ENCODE data around the gene SDS. TPM values are rescaled to one million over a fixed set of nuclear protein-coding genes. Genes with fewer than 3 reads are reported as not detected.

Gene SDS
- total and polyA plus RNA-seq, 9 donors = 0.20 to 12.8 (median 1.0) TPM; not detected in 2

DNA sequence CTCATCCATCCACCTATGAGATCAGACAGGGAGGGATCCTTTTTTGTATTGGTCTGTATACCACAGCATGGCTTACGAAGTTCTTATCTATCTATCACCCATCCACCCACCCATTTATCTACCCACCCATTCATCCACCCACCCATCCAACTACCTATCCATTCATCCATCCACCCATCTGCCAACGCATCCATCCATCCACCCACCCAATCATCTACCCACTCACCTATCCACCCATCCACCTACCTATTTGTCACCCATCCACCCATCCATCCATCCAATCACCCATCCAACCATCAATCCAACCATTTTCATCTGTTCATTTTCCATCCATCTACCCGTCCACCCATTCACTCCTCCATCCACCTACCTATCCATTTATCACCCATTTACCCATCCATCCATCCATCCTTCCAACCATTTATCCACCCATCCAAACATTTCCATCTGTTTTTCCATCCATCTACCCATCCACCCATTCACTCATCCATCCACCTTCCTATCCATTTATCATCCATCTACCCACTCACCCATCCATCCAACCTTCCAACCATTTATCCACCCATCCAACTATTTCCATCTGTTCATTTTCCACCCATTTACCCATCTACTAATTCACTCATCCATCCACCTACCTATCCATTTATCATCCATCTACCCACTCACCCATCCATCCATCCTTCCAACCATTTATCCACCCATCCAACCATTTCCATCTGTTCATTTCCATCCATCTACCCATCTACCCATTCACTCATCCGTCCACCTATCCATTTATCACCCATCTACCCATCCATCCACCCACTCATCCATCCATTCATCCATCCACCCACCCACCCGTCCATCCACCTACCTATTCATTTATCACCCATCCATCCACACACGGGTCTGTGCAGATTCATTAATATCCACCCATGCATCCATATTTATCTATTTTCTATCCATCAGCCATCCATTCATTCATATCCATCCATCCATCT is 13.3 kb downstream of the SDS start:
- WGBS, 3 donors = 81 to 92% (median 89%) methylated on average over 6 of the region's 6 CpGs

DNA sequence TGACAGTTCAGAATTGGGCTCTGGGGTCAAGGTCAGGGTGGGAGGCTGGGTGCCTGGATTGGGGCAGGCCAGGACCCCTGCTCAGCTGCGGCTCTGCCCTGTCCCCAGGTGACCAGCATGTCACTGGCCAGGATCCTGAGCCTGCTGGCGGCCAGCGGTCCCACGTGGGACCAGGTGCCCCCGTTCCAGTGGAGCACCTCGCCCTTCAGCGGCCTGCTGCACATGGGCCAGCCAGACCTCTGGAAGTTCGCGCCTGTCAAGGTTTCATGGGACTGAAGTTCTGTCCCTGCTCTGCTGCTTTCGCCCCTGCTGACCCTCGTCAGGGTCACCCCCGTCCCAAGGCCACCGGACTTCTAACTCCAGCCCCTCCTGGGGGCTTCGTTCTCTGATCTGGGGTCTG is 15.3 kb downstream of the SDS start:
- no peaks in the 10 kb centered on the region for H3K27me3 ChIP-seq
- intact Hi-C loops (cut with DNase I) = no loop called here
- 85 to 91% (median 88%) methylated on average over 14 of the region's 14 CpGs for WGBS, 3 donors
- DNase-seq = no peak
- no peaks in the 10 kb centered on the region for H3K9me3 ChIP-seq
- H3K27ac ChIP-seq = no peak overlapping the region
- no peaks in the 10 kb centered on the region for H3K36me3 ChIP-seq
- TF ChIP-seq EP300 (IDR thresholded peaks at IDR 0.05) = no peak
- TF ChIP-seq POLR2A (IDR thresholded peaks at IDR 0.05) = no peak
- TF ChIP-seq, protein P1, sequence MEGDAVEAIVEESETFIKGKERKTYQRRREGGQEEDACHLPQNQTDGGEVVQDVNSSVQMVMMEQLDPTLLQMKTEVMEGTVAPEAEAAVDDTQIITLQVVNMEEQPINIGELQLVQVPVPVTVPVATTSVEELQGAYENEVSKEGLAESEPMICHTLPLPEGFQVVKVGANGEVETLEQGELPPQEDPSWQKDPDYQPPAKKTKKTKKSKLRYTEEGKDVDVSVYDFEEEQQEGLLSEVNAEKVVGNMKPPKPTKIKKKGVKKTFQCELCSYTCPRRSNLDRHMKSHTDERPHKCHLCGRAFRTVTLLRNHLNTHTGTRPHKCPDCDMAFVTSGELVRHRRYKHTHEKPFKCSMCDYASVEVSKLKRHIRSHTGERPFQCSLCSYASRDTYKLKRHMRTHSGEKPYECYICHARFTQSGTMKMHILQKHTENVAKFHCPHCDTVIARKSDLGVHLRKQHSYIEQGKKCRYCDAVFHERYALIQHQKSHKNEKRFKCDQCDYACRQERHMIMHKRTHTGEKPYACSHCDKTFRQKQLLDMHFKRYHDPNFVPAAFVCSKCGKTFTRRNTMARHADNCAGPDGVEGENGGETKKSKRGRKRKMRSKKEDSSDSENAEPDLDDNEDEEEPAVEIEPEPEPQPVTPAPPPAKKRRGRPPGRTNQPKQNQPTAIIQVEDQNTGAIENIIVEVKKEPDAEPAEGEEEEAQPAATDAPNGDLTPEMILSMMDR (IDR thresholded peaks at IDR 0.05) = no peak
- no peaks in the 10 kb centered on the region for H3K4me1 ChIP-seq (ENCODE audit: insufficient read depth)
- H3K4me3 ChIP-seq = no peak overlapping the region

More for the DNA sequence above, 13.3 kb downstream of the SDS start:
- intact Hi-C loops (cut with DNase I) = no loop called here
- no peaks in the 10 kb centered on the region for H3K27me3 ChIP-seq
- H3K27ac ChIP-seq = no peak overlapping the region
- no peaks in the 10 kb centered on the region for H3K36me3 ChIP-seq
- no peaks in the 10 kb centered on the region for H3K4me1 ChIP-seq (ENCODE audit: insufficient read depth)
- no peak overlapping the region for H3K4me3 ChIP-seq
- H3K9me3 ChIP-seq = no peaks in the 10 kb centered on the region
- no peak for TF ChIP-seq POLR2A (IDR thresholded peaks at IDR 0.05)
- TF ChIP-seq EP300 (IDR thresholded peaks at IDR 0.05) = no peak
- TF ChIP-seq, protein P1 (IDR thresholded peaks at IDR 0.05) = no peak
- no peak for DNase-seq

DNA sequence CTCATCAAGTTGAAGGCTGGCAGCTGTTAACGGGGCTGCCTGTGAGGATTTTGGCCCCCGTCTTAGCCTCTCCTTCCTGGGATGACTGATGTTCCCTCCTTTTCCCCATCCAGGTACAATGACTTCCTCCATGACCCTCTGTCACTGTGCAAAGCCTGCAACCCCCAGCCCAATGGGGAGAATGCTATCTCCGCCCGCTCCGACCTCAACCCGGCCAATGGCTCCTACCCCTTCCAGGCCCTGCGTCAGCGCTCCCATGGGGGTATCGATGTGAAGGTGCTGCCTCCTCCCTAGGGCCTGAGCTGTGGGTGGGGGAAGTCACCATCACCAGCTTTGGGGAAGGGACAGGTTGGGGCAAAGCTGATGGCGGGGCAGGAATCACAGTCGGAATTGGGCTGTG is 16.1 kb downstream of the SDS start:
- Histone ChIP-seq H3K9me3 (no peaks in the 10 kb centered on the region), H3K4me1 (ENCODE audit: insufficient read depth) (no peaks in the 10 kb centered on the region), H3K27ac (no peak overlapping the region), H3K36me3 (no peaks in the 10 kb centered on the region), H3K4me3 (no peak overlapping the region), H3K27me3 (no peaks in the 10 kb centered on the region)
- intact Hi-C loops (cut with DNase I) = no loop called here
- DNase-seq = no peak
- 84 to 93% (median 92%) methylated on average over 11 of the region's 11 CpGs for WGBS, 3 donors
- no peak for TF ChIP-seq POLR2A (IDR thresholded peaks at IDR 0.05)
- TF ChIP-seq, protein P1 (IDR thresholded peaks at IDR 0.05) = no peak
- no peak for TF ChIP-seq EP300 (IDR thresholded peaks at IDR 0.05)

DNA sequence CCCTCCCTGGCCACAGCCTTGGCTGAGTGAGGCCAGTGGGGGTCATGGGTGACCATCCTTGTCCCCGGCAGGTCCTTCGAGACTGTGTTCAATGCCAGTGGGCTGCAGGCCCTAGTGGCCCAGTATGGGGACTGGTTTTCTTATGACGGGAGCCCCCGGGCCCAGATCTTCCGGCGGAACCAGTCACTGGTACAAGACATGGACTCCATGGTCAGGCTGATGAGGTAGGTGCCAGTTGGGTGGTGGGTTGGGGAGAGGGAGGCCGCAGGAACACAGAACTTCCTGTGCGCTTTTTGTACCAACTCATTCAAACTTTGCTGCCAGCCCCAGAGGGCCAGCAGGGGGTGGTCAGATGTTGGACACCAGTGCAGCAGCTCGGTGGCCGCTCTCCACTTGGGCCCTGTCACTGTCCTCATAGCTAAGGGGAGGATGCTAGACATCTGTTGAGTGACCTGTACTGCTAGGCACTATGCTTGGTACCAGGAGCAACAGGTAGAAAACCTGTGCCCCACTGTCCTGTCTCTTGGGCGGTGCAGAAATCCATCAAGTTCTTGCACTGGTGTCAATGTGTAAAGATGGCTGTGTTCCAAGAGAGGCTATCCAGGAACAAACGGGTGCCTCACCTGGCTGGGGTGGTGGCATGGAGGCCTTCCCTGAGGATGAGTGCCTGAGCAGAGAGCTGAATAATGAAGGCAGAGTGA is 16.7 kb downstream of the SDS start:
- no peaks in the 10 kb centered on the region for H3K4me1 ChIP-seq (ENCODE audit: insufficient read depth)
- no peaks in the 10 kb centered on the region for H3K27me3 ChIP-seq
- H3K4me3 ChIP-seq = no peak overlapping the region

More for the DNA sequence above, 16.7 kb downstream of the SDS start:
- no peak for TF ChIP-seq POLR2A (IDR thresholded peaks at IDR 0.05)
- TF ChIP-seq EP300 (IDR thresholded peaks at IDR 0.05) = no peak
- TF ChIP-seq, protein P1 (IDR thresholded peaks at IDR 0.05) = no peak
- DNase-seq = no peak
- no peaks in the 10 kb centered on the region for H3K36me3 ChIP-seq
- intact Hi-C loops (cut with DNase I) = no loop called here
- 91 to 94% (median 91%) methylated on average over 12 of the region's 12 CpGs for WGBS, 3 donors
- no peak overlapping the region for H3K27ac ChIP-seq
- H3K9me3 ChIP-seq = no peaks in the 10 kb centered on the region

Data from ovary (tissue), 9 donors.